Measurements from ENCODE around the gene XYLB.

DNA sequence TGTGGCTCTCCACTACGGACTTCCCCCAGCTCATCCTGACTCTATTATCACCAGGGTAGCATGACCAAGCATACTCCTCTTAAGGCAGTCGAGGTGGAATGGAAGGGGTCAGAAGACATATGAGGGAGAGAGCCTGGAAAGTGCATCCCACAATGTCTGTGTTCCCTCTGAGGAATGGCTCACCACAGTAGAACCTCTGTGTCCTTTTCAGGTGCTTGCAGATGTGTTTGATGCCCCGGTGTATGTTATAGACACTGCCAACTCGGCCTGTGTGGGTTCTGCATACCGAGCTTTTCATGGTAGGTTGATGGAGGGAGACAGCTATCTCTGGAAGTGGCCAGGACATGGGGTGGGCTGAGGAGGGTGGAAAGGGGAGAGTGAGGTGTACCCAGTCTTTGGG, 50.3 kb downstream of the XYLB start:
- TF ChIP-seq, protein P1, sequence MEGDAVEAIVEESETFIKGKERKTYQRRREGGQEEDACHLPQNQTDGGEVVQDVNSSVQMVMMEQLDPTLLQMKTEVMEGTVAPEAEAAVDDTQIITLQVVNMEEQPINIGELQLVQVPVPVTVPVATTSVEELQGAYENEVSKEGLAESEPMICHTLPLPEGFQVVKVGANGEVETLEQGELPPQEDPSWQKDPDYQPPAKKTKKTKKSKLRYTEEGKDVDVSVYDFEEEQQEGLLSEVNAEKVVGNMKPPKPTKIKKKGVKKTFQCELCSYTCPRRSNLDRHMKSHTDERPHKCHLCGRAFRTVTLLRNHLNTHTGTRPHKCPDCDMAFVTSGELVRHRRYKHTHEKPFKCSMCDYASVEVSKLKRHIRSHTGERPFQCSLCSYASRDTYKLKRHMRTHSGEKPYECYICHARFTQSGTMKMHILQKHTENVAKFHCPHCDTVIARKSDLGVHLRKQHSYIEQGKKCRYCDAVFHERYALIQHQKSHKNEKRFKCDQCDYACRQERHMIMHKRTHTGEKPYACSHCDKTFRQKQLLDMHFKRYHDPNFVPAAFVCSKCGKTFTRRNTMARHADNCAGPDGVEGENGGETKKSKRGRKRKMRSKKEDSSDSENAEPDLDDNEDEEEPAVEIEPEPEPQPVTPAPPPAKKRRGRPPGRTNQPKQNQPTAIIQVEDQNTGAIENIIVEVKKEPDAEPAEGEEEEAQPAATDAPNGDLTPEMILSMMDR (IDR thresholded peaks at IDR 0.05) = no peak
- TF ChIP-seq POLR2AphosphoS5 (IDR thresholded peaks at IDR 0.05) = no peak
- no peak for TF ChIP-seq POLR2A (IDR thresholded peaks at IDR 0.05)
